HCT116 (cell line): ENCODE measurements around the gene SLC35F2.

Experiments
- ATF3 ChIP-seq: IDR thresholded peaks from 2 replicates; pipeline ENCODE4 v1.6.1; 2012
- CEBPB ChIP-seq: IDR thresholded peaks from 2 replicates; pipeline ENCODE4 v1.6.1; 2012; ENCODE audit warnings: low read depth
- EZH2 ChIP-seq: fragments of 200-600 bp; sonication (generic); IDR thresholded peaks from 2 replicates; pipeline ENCODE4 v1.6.1; 2017; ENCODE audit warnings: antibody characterized with exemption, mixed run types
- MAX ChIP-seq: IDR thresholded peaks from 2 replicates; pipeline ENCODE4 v1.6.1; 2012
- POLR2A ChIP-seq: IDR thresholded peaks from 2 replicates; pipeline ENCODE4 v1.7.0; 2011; ENCODE audit warnings: borderline replicate concordance; ENCODE audit not compliant: insufficient read depth, insufficient read length; ENCODE audit errors: extremely low read depth
- POLR2AphosphoS5 ChIP-seq: IDR thresholded peaks from 2 replicates; pipeline ENCODE4 v1.6.1; 2011; ENCODE audit warnings: mild to moderate bottlenecking, low read depth, low read length, moderate library complexity
- RAD21 ChIP-seq: IDR thresholded peaks from 2 replicates; pipeline ENCODE4 v1.6.1; 2012; ENCODE audit warnings: low read depth, mild to moderate bottlenecking
- REST ChIP-seq: IDR thresholded peaks from 2 replicates; pipeline ENCODE4 v1.6.1; 2012; ENCODE audit warnings: low read depth
- SIN3A ChIP-seq: IDR thresholded peaks from 2 replicates; pipeline ENCODE4 v1.6.1; 2012; ENCODE audit warnings: low read depth
- SP1 ChIP-seq: IDR thresholded peaks from 2 replicates; pipeline ENCODE4 v1.6.1; 2012; ENCODE audit warnings: low read depth
- SRF ChIP-seq: IDR thresholded peaks from 2 replicates; pipeline ENCODE4 v1.6.1; 2012; ENCODE audit warnings: low read depth
- TF ChIP-seq, protein P1 (sequence below), 3 experiments: fragments of 200-600 bp in 1 of 3; sonication (generic) in 1 of 3; IDR thresholded peaks in 2 of 3; conservative IDR thresholded peaks in 1 of 3; 2 replicates each; pipeline ENCODE4 v1.5.1; 2012 to 2017; ENCODE audit warnings: low read depth in 2 of 3, low read length in 2 of 3, antibody characterized with exemption in 1 of 3, borderline replicate concordance in 1 of 3, control low read depth in 1 of 3, mild to moderate bottlenecking in 1 of 3, mixed read lengths in 1 of 3, mixed run types in 1 of 3, moderate library complexity in 1 of 3; ENCODE audit not compliant: insufficient read depth in 1 of 3

GRCh38 chr11:107756553-107756952 lies 102.0 kb downstream of the SLC35F2 start:
- TF ChIP-seq CEBPB: no peak
- TF ChIP-seq RAD21: no peak
- TF ChIP-seq, protein P1, sequence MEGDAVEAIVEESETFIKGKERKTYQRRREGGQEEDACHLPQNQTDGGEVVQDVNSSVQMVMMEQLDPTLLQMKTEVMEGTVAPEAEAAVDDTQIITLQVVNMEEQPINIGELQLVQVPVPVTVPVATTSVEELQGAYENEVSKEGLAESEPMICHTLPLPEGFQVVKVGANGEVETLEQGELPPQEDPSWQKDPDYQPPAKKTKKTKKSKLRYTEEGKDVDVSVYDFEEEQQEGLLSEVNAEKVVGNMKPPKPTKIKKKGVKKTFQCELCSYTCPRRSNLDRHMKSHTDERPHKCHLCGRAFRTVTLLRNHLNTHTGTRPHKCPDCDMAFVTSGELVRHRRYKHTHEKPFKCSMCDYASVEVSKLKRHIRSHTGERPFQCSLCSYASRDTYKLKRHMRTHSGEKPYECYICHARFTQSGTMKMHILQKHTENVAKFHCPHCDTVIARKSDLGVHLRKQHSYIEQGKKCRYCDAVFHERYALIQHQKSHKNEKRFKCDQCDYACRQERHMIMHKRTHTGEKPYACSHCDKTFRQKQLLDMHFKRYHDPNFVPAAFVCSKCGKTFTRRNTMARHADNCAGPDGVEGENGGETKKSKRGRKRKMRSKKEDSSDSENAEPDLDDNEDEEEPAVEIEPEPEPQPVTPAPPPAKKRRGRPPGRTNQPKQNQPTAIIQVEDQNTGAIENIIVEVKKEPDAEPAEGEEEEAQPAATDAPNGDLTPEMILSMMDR (IDR thresholded peaks at IDR 0.05 in 2 of 3, conservative IDR thresholded peaks at IDR 0.05 in 1 of 3; ENCODE audit: borderline replicate concordance in 1 of 3, insufficient read depth in 1 of 3, low read depth in 2 of 3, low read length in 2 of 3): no peak
- TF ChIP-seq SIN3A: no peak
- TF ChIP-seq POLR2A: no peak
- TF ChIP-seq POLR2AphosphoS5: no peak
- no peak for TF ChIP-seq SP1
- TF ChIP-seq REST: no peak
- TF ChIP-seq EZH2: no peak
- no peak for TF ChIP-seq ATF3
- no peak for TF ChIP-seq SRF
- no peak for TF ChIP-seq MAX
